Measurements from ENCODE around the gene SURF2. TPM values are rescaled to one million over a fixed set of nuclear protein-coding genes. Genes with fewer than 3 reads are reported as not detected.
"Not testable (repeated sequence)": the region's sequence is repeated elsewhere in the genome, so short reads cannot be mapped to it uniquely, and the experiment has no call there.

The SURF2 gene
- total RNA-seq, 6 donors from 2014 or later = 18.1 to 31.5 (median 21.7) TPM

DNA sequence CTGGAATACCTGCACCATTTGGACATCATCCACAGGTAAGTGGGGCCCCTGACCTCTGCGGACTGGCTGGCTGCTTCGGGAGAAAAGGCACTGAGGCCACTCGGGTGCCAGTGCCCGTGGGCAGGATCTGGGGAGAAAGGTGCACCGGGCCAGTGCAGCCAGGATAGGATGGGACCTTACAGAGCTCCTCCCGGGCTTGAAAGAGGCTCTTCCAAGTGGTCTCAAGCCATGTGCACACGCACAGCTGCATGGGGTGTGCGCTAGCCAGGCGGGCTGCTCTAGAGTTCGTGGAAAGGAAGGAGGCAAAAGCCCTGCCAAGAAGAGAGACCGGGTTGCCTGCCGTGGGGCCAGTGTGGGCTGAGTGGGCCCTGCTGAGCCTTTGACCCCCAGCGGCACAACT lies 33.2 kb downstream of the SURF2 start:
- no peaks in the 10 kb centered on the region for H3K4me1 ChIP-seq
- ATAC-seq (ENCODE audit: low FRiP score in 2 of 2) (no peak), DNase-seq (no peak)
- TF ChIP-seq, protein P1, sequence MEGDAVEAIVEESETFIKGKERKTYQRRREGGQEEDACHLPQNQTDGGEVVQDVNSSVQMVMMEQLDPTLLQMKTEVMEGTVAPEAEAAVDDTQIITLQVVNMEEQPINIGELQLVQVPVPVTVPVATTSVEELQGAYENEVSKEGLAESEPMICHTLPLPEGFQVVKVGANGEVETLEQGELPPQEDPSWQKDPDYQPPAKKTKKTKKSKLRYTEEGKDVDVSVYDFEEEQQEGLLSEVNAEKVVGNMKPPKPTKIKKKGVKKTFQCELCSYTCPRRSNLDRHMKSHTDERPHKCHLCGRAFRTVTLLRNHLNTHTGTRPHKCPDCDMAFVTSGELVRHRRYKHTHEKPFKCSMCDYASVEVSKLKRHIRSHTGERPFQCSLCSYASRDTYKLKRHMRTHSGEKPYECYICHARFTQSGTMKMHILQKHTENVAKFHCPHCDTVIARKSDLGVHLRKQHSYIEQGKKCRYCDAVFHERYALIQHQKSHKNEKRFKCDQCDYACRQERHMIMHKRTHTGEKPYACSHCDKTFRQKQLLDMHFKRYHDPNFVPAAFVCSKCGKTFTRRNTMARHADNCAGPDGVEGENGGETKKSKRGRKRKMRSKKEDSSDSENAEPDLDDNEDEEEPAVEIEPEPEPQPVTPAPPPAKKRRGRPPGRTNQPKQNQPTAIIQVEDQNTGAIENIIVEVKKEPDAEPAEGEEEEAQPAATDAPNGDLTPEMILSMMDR (IDR thresholded peaks at IDR 0.05) = no peak
- no peak for TF ChIP-seq POLR2AphosphoS5 (IDR thresholded peaks at IDR 0.05)
- no peak for TF ChIP-seq POLR2A (IDR thresholded peaks at IDR 0.05)
- TF ChIP-seq EP300 (IDR thresholded peaks at IDR 0.05) = no peak
- H3K27me3 ChIP-seq = no peaks in the 10 kb centered on the region
- H3K4me3 ChIP-seq = no peak overlapping the region
- WGBS, 2 donors = 88 to 91% methylated on average over 8 to 10 of the region's 13 CpGs
- no peaks in the 10 kb centered on the region for H3K9me3 ChIP-seq
- no peak overlapping the region for H3K27ac ChIP-seq
- H3K36me3 ChIP-seq = no peaks in the 10 kb centered on the region

DNA sequence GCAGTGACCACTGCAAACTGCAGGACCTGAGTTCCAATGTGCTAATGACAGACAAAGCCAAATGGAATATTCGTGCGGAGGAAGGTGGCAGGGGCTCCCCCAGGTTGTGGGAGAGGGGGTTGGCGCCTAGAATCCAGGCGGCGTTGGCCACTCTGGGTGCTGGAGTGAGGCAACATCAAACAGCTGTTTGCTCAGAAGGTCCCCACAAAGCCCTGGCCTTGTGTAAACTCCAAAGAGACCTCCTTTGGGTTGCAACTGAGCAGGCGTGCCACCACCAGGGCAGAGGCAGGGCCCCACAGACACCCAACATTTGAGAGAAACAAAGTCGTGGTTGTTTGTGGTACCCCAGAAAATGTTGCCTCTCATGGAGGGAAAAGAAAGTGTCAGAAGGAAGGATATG lies 34.4 kb downstream of the SURF2 start:
- H3K4me1 ChIP-seq = no peaks in the 10 kb centered on the region
- WGBS, 2 donors = 79 to 87% methylated on average over 6 to 7 of the region's 7 CpGs
- DNase-seq (no peak), ATAC-seq (ENCODE audit: low FRiP score in 2 of 2) (no peak)
- H3K4me3 ChIP-seq = no peak overlapping the region
- H3K9me3 ChIP-seq = no peaks in the 10 kb centered on the region
- no peaks in the 10 kb centered on the region for H3K27me3 ChIP-seq
- TF ChIP-seq POLR2A (IDR thresholded peaks at IDR 0.05) (no peak), EP300 (IDR thresholded peaks at IDR 0.05) (no peak), POLR2AphosphoS5 (IDR thresholded peaks at IDR 0.05) (no peak)
- TF ChIP-seq, protein P1 (IDR thresholded peaks at IDR 0.05) = no peak
- H3K36me3 ChIP-seq = no peaks in the 10 kb centered on the region
- no peak overlapping the region for H3K27ac ChIP-seq

DNA sequence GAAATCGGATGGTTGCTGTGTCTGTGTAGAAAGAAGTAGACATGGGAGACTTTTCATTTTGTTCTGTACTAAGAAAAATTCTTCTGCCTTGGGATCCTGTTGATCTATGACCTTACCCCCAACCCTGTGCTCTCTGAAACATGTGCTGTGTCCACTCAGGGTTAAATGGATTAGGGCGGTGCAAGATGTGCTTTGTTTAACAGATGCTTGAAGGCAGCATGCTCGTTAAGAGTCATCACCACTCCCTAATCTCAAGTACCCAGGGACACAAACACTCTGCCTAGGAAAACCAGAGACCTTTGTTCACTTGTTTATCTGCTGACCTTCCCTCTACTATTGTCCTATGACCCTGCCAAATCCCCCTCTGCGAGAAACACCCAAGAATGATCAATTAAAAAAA lies 35.1 kb downstream of the SURF2 start:
- not testable (repeated sequence) for H3K4me3 ChIP-seq; H3K4me1 ChIP-seq; H3K27ac ChIP-seq; DNase-seq; H3K9me3 ChIP-seq; H3K27me3 ChIP-seq; H3K36me3 ChIP-seq; ATAC-seq (ENCODE audit: low FRiP score in 2 of 2)
- 42 to 53% methylated on average over 2 to 3 of the region's 4 CpGs for WGBS, 2 donors

DNA sequence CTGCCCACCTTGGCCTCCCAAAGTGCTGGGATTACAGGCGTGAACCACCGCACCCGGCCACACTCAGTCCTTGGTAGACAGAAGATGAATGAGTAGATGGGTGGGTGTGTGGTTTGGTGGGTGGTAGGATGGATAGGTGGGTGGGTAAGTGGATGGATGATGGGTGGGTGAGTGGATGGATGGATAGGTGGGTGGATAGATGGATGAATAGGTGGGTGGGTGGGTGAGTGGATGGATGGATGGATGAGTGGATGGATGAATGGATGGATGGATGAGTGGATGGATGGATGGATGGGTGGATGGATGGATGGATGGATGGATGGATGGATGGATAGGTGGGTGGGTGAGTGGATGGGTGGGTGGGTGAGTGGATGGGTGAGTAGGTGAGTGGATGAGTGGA lies 36.0 kb downstream of the SURF2 start:
- not testable (repeated sequence) for H3K36me3 ChIP-seq; ATAC-seq (ENCODE audit: low FRiP score in 2 of 2)
- WGBS, 2 donors = 97 to 98% methylated on average over 3 of the region's 3 CpGs

DNA sequence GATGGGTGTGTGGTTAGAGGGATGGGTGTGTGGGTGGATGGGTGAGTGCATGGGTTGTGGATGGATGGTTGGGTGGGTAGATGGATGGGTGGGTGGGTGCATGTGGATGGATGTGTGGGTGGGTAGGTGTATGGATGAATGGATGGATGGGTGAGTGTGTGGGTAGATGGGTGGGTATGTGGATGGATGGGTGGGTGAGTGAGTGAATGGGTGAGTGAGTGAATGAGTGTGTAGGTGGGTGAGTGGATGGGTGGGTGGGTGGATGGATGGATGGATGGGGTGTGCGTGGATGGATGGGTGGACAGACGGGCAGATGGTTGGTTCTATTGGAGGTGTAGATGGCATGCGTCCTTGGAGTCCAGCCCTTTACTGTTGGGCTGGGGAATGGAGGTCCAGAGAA lies 37.0 kb downstream of the SURF2 start:
- Histone ChIP-seq H3K9me3 (no peaks in the 10 kb centered on the region), H3K27ac (no peak overlapping the region), H3K4me1 (no peaks in the 10 kb centered on the region), H3K36me3 (no peaks in the 10 kb centered on the region), H3K4me3 (no peak overlapping the region), H3K27me3 (no peaks in the 10 kb centered on the region)
- TF ChIP-seq POLR2A (IDR thresholded peaks at IDR 0.05) (no peak), POLR2AphosphoS5 (IDR thresholded peaks at IDR 0.05) (no peak), EP300 (IDR thresholded peaks at IDR 0.05) (no peak)
- TF ChIP-seq, protein P1 (IDR thresholded peaks at IDR 0.05) = no peak
- ATAC-seq (ENCODE audit: low FRiP score in 2 of 2) (no peak), DNase-seq (no peak)
- 94 to 97% methylated on average over 3 of the region's 3 CpGs for WGBS, 2 donors

More for the DNA sequence above, 36.0 kb downstream of the SURF2 start:
- H3K4me3 ChIP-seq, DNase-seq, H3K27ac ChIP-seq, H3K9me3 ChIP-seq, H3K27me3 ChIP-seq, H3K4me1 ChIP-seq: not testable (repeated sequence)

DNA sequence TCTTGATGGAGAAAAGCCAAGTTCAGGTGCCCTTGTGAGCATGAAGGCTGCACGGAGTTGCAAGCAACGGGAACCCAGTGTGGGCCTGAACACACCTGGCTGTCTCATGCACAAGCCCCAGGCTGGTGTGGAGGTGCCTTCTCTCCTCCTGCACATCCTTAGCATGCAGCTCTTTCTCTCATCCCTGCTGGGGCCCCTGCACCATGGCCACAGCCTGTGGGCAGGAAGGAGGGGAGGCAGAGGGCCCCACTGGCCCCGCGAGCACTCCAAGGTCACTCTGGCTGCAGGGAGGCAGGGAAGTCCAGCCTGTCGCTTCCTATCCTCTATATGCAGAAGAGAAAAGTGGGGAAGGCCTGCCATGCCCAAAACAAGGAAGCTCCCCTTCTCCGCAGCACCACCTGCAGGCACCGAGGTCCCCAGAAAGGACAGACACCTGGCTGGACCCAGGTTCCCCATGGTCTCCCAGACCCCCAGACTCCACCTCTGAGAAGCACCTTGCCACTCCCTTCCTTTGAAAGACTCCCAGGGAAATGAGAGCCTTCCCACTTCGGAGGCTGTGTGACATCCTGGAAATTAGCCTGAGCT lies 38.4 kb downstream of the SURF2 start:
- 28 to 42% methylated on average over 8 of the region's 8 CpGs for WGBS, 2 donors
- DNase-seq = no peak
- Histone ChIP-seq H3K27ac (no peak overlapping the region), H3K4me3 (no peak overlapping the region), H3K36me3 (no peaks in the 10 kb centered on the region), H3K27me3 (no peaks in the 10 kb centered on the region), H3K4me1 (no peaks in the 10 kb centered on the region), H3K9me3 (no peaks in the 10 kb centered on the region)
- no peak for ATAC-seq (ENCODE audit: low FRiP score in 2 of 2)
- no peak for TF ChIP-seq POLR2AphosphoS5 (IDR thresholded peaks at IDR 0.05)
- no peak for TF ChIP-seq EP300 (IDR thresholded peaks at IDR 0.05)
- TF ChIP-seq, protein P1 (IDR thresholded peaks at IDR 0.05) = no peak
- TF ChIP-seq POLR2A (IDR thresholded peaks at IDR 0.05) = no peak

Measured in upper lobe of left lung (tissue), 6 donors.